Stimulated activated CD8-positive, alpha-beta memory T cell treated with anti-CD3 and anti-CD28 coated beads, Interleukin-4, amount 100 ng/mL, for 4 hours (primary cell): Measurements from ENCODE around the gene SSBP1.
"Not testable (repeated sequence)": the region's sequence is repeated elsewhere in the genome, so short reads cannot be mapped to it uniquely, and the experiment has no call there.

Source experiments
- DNase-seq, 2 donors: peaks; one replicate each; pipeline ENCODE4 v3.0.0-alpha.2; 2020; ENCODE audit warnings: low read depth in 2 of 2, low spot score in 1 of 2

Gene SSBP1

DNA sequence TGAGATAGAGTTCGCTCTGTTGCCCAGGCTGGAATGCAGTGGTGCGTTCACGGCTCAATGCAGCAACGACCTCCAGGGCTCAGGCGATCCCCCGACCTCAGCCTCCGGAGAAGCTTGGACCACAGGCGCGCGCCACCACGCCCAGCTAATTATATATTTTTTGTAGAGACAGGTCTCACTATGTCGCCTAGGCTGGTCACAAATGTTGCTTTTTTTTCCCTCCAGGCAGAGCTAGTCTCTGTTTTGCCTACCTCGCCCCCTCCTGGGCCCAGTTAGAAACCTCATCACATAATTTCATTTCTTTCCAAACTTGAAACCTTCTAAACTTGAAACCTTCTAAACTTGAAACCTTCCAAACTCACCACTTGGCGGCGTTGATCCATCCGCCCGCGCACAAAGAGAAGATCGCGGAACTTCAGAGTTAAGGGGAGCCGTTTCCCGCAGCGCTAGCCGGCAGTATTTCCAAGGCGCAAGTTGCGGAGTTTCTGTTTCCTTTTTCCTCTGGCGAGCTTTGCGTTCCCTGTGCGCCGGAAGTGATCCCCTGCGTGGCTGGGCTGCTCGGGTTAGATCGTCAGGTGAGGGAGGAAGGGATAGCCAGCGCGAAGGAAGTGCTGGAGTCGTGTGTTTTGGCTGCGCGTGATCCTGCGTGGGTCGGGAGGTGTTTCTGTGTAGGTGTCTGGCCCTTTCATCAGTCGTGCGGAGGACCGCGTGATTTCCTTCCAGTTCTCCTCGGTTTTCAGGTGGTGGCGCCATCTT is at the start of gene SSBP1:
Gene SSBP1, plus strand, starts transcription at position 523 of the 756 bp plus-strand sequence. CDS start 809 bp downstream, outside the sequence.
- peak; percentile 81 to 83 for DNase-seq

GRCh38 chr7:141689072-141689825 is 48.9 kb upstream of the SSBP1 start:
- not testable (repeated sequence) for DNase-seq

- no peak for DNase-seq
Observed at GRCh38 chr7:141691540-141691939, 46.6 kb upstream of the SSBP1 start.

- DNase-seq: no peak
Observed at GRCh38 chr7:141691961-141692360, 46.2 kb upstream of the SSBP1 start.

DNA sequence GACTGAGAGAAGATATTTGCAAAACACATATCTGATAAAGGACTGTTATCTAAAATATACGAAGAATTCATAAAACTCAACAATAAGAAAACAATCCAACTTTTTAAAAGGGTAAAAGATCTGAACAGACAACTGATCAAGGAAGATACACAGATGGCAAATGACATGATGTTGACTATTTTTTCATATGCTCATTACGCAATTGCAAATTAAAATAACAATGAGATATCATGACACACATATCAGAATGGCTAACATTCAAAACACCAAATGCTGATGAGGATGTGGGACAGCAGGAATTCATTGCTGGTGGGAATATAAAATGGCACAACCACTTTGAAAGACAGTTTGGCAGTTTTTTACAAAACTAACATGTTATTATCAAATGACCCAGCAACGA is 45.1 kb upstream of the SSBP1 start:
- DNase-seq: no peak

- DNase-seq: no peak
Observed at GRCh38 chr7:141695803-141696289, 42.3 kb upstream of the SSBP1 start.

GRCh38 chr7:141696348-141696747 is 41.8 kb upstream of the SSBP1 start:
- DNase-seq: no peak

- no peak for DNase-seq
Observed at GRCh38 chr7:141697211-141697871, 40.8 kb upstream of the SSBP1 start.

- no peak for DNase-seq
Observed at GRCh38 chr7:141698247-141699015, 39.7 kb upstream of the SSBP1 start.

GRCh38 chr7:141699860-141700259 is 38.3 kb upstream of the SSBP1 start:
- no peak for DNase-seq

DNA sequence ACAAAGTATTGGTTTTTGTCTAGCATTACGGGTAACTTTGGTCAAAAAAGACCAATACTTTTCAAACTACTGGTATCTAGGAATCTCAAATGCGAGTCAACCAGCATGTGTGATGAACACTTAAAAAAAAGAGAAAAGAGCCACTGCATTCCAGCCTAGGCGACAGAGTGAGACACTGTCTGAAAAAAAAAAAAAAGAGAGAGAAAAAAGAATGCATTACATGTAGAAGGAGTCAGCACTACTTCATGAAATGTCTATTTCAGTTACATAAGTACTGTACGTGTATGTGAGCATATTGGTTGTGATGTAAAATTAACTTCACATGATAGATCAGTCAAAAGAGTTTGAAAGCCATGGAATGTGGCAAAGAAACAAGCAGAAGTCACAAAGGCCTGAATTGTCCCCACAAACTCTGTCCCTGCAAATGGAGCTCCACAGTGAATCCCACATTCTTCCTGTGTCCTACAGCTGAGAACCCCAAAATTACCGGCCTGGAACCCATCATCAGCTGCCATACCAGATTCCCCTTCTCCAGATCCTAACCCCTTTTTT is 37.8 kb upstream of the SSBP1 start:
- no peak for DNase-seq

- no peak for DNase-seq
Observed at GRCh38 chr7:141700848-141701371, 37.2 kb upstream of the SSBP1 start.

DNA sequence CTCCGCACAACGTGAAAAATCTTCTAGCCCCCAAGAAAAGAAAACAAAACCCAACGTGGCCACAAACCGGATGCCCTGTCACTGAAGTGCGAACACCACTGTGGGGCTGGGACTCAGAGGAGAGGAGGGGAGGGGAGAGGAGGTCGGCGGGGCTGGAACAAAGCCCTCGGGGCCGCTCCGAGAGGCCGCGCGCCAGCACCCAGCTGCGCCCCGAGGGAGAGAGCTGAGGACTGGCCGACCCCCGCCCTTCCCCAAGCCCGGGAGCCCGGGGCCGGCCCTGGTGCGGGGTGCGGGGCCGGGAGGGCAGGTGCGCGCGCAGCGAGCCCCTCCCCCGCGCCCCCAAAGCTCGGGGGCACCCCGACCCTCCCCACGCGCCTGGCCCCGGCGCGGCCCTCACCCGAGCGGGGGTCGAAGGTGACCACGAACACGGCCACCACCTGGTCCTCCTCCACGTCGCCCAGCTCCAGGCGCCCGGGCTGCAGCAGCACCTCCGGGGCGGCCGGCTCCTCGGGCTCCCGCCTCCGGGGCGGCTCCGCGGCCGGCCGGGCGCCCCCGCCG is 36.6 kb upstream of the SSBP1 start:
- DNase-seq: peak; percentile 36 to 55

DNA sequence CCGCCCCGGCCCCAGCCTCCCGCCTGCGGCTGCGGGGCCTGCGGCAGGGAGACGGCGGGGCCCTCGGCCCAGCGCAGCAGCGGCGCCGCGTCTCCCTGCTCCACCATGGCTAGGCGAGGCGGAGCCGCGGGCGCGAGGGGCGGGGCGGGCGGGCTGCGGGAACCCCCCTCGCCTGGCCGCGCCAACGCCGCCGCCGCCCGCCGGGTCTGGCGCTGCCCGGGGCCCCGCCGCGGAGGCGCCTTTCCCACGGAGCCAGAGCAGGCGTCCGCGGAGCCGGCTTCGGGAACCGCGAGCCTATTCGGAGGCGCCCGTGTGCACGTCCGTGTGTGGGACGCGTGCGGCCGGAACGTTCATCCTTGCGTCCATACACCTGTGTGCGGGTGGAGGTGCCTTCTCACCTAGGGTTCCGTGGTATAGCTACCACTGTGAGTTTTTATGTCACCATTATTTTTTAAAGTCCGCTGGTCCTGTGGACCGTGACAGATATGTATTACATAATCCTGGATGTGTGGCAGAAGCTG is 36.1 kb upstream of the SSBP1 start, which contains the start of gene DENND11:
Gene DENND11, minus strand, starts transcription at position 120 of the 521 bp plus-strand sequence. Its CDS starts 13 bp downstream, at position 107.
- peak in 1 of 2 donors; percentile 21 for DNase-seq

- no peak for DNase-seq
Observed at GRCh38 chr7:141702892-141703291, 35.3 kb upstream of the SSBP1 start.

DNA sequence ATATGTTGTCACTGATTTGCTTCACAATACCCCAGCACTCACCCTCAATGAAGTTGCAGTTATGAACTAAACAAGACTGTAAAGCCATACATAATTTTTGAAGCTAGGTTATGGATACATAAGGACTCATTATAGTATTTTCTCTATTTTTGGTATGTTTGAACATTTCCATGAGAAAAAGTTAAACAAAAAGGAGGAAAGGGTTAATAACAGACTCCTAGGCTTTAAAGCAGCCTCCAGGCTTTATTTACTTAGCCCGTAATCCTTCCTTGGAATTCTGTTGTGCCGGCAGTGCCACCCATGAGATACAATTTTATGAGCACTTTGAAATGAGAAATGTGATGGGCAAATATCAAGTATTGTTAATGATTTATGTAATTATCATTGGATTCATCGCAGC is 34.0 kb upstream of the SSBP1 start:
- DNase-seq: no peak

GRCh38 chr7:141704741-141705140 is 33.4 kb upstream of the SSBP1 start:
- DNase-seq: no peak

DNA sequence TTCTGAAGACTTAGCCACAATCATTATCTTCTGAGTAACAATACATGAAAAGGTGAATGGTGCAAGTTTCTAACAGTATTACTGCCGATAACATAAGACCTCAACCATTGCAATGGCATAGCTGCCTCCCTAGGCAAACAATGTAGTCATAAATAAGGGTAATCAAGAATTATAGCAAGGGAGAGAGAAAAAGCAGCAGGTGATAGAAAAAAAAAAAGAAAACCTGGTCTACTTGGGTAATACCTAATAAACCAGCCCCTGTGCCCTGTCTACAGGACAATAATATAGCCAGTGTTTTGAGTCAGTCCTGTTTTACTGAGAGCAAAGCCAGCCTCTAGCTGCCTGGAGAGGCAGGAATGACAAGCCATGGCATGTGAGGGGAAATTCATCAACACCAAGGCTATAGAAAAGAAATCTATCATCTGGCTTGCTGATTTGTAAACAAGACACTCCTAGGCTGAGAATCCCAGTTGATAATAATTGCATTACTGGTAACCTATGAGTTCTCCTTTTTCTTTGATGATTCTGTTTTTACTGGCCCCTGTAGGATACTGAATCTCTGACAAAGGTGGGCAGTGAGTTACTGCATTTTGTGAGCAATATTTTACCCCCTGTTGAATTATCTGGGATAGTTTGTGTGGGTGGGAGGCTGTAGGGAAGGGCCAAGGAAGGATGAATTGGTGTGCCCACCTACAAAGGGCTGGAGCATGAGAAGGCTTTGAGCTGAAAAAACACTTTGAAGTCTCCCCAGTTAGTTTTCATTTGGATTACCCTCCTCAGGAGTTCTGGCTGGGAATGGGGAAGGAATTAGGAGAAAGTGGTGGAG is 31.7 kb upstream of the SSBP1 start:
- DNase-seq: no peak

GRCh38 chr7:141708351-141708750 is 29.8 kb upstream of the SSBP1 start, which contains the start of gene WEE2:
TSS of gene WEE2 (plus strand) at chr7:141708353. CDS start at chr7:141708759, 406 bp downstream.
- DNase-seq: no peak
